ENCODE measurements around the gene BSPRY. TPM values are rescaled to one million over a fixed set of nuclear protein-coding genes. Genes with fewer than 3 reads are reported as not detected.

Gene BSPRY
- total and polyA plus RNA-seq, 2 donors (not counting 1 experiment from before 2014, with no cell fraction given): not detected

DNA sequence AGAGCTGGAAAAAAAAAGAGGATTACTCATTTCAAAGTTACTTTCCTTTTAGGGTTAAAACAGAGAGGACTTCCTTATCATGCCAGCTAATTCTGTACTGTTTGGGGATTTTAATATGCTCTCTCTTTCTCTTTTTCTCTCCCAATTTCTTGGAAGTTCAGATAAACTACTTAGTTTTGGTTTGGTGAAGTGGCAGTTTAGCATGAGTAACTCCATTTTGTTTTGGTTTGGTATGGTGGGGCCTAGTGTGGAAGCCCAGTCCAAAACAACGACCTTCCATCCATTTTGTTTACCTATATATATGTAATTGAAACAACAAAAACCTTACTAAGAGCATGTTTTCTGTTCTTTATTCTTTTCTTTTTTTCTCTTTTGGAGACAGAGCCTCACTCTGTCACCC lies 3.7 kb upstream of the BSPRY start:
- Histone ChIP-seq H3K4me3 (replicated peaks in 1 of 4; ENCODE audit: control extremely low read depth in 1 of 4, insufficient read depth in 1 of 4, low read depth in 3 of 4, low read length in 4 of 4) (no peak overlapping the region), H2AFZ (ENCODE audit: low read length) (no peak overlapping the region), H3K27me3 (ENCODE audit: control insufficient read depth, insufficient read depth, low read length) (peaks cover 14% of the 10 kb centered on the region), H3K9me3 (ENCODE audit: control insufficient read depth, insufficient read depth, low read depth, low read length) (no peaks in the 10 kb centered on the region), H3K27ac (ENCODE audit: insufficient read depth, low read length) (no peak overlapping the region), H3K4me1 (ENCODE audit: control insufficient read depth, extremely low read depth, insufficient read depth, low read length) (no peaks in the 10 kb centered on the region), H4K20me1 (ENCODE audit: control insufficient read depth, extremely low read depth, insufficient read depth, low read length) (no peaks in the 10 kb centered on the region), H3K9ac (ENCODE audit: insufficient read depth, low read length) (no peak overlapping the region), H3K36me3 (ENCODE audit: control insufficient read depth, insufficient read depth, low read length) (no peaks in the 10 kb centered on the region), H3K4me2 (ENCODE audit: extremely low read depth, insufficient read depth, low read length) (no peak overlapping the region), H3K79me2 (ENCODE audit: control insufficient read depth, insufficient read depth, low read length) (no peaks in the 10 kb centered on the region)
- no peak for DNase-seq (ENCODE audit: low read depth in 2 of 2)
- TF ChIP-seq, protein P1, sequence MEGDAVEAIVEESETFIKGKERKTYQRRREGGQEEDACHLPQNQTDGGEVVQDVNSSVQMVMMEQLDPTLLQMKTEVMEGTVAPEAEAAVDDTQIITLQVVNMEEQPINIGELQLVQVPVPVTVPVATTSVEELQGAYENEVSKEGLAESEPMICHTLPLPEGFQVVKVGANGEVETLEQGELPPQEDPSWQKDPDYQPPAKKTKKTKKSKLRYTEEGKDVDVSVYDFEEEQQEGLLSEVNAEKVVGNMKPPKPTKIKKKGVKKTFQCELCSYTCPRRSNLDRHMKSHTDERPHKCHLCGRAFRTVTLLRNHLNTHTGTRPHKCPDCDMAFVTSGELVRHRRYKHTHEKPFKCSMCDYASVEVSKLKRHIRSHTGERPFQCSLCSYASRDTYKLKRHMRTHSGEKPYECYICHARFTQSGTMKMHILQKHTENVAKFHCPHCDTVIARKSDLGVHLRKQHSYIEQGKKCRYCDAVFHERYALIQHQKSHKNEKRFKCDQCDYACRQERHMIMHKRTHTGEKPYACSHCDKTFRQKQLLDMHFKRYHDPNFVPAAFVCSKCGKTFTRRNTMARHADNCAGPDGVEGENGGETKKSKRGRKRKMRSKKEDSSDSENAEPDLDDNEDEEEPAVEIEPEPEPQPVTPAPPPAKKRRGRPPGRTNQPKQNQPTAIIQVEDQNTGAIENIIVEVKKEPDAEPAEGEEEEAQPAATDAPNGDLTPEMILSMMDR (conservative IDR thresholded peaks at IDR 0.05 in 1 of 2, IDR thresholded peaks at IDR 0.05 in 1 of 2; ENCODE audit: low read depth in 1 of 2, low read length in 2 of 2): no peak
- TF ChIP-seq EZH2 (IDR thresholded peaks at IDR 0.05; ENCODE audit: low read length, missing control alignments): no peak

DNA sequence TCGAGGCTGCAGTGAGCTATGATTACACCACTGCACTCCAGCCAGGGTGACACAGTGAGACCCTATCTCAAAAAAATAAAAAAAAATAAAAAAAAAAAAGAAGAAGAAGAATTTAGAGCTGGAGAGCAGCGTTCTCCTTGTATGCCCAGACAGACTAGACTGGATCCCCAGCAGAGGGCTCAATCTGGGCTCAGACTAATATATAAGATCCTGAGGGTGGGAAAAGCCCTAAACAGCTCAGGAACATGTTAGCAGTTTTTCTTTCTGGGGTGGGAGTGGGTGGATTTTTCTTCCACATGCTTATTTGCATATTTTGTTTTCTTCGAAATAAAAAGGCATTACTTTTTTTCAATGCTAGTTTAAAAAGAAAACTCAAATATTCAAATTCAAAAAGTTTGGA lies 904 bp upstream of the BSPRY start:
- H3K9me3 ChIP-seq (ENCODE audit: control insufficient read depth, insufficient read depth, low read depth, low read length): no peaks in the 10 kb centered on the region
- DNase-seq (ENCODE audit: low read depth in 2 of 2): no peak
- H3K4me2 ChIP-seq (ENCODE audit: extremely low read depth, insufficient read depth, low read length): no peak overlapping the region
- H3K4me3 ChIP-seq (replicated peaks in 1 of 4; ENCODE audit: control extremely low read depth in 1 of 4, insufficient read depth in 1 of 4, low read depth in 3 of 4, low read length in 4 of 4): no peak overlapping the region
- no peak overlapping the region for H3K9ac ChIP-seq (ENCODE audit: insufficient read depth, low read length)
- H3K4me1 ChIP-seq (ENCODE audit: control insufficient read depth, extremely low read depth, insufficient read depth, low read length): no peaks in the 10 kb centered on the region
- peaks cover 26% of the 10 kb centered on the region for H3K27me3 ChIP-seq (ENCODE audit: control insufficient read depth, insufficient read depth, low read length)
- no peak overlapping the region for H2AFZ ChIP-seq (ENCODE audit: low read length)
- TF ChIP-seq, protein P1 (conservative IDR thresholded peaks at IDR 0.05 in 1 of 2, IDR thresholded peaks at IDR 0.05 in 1 of 2; ENCODE audit: low read depth in 1 of 2, low read length in 2 of 2): no peak
- TF ChIP-seq EZH2 (IDR thresholded peaks at IDR 0.05; ENCODE audit: low read length, missing control alignments): no peak
- H3K27ac ChIP-seq (ENCODE audit: insufficient read depth, low read length): no peak overlapping the region
- no peaks in the 10 kb centered on the region for H3K36me3 ChIP-seq (ENCODE audit: control insufficient read depth, insufficient read depth, low read length)
- no peaks in the 10 kb centered on the region for H3K79me2 ChIP-seq (ENCODE audit: control insufficient read depth, insufficient read depth, low read length)
- no peaks in the 10 kb centered on the region for H4K20me1 ChIP-seq (ENCODE audit: control insufficient read depth, extremely low read depth, insufficient read depth, low read length)

DNA sequence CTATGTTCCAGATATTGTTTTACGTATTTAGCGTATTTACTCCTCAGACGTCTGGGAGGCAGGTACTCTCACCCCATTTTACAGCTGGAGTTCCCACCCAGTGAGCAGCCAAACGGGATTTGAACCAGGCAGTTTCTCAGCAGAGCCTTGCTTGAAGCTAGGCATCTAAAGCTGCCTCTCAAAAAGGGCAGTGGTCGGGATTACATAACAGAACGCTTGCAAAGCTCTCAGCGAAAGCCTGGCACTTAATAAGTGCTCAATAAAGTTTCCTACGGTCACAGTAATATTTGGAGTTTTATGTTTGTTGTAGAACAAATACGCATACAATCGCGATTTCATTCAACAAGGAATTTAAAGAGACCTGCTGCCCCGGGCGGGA lies 286 bp upstream of the BSPRY start:
- Histone ChIP-seq H3K27me3 (ENCODE audit: control insufficient read depth, insufficient read depth, low read length) (peaks cover 30% of the 10 kb centered on the region), H3K9me3 (ENCODE audit: control insufficient read depth, insufficient read depth, low read depth, low read length) (no peaks in the 10 kb centered on the region), H3K27ac (ENCODE audit: insufficient read depth, low read length) (no peak overlapping the region), H3K9ac (ENCODE audit: insufficient read depth, low read length) (no peak overlapping the region), H3K4me3 (replicated peaks in 1 of 4; ENCODE audit: control extremely low read depth in 1 of 4, insufficient read depth in 1 of 4, low read depth in 3 of 4, low read length in 4 of 4) (no peak overlapping the region), H3K79me2 (ENCODE audit: control insufficient read depth, insufficient read depth, low read length) (no peaks in the 10 kb centered on the region), H2AFZ (ENCODE audit: low read length) (no peak overlapping the region), H3K4me1 (ENCODE audit: control insufficient read depth, extremely low read depth, insufficient read depth, low read length) (no peaks in the 10 kb centered on the region), H4K20me1 (ENCODE audit: control insufficient read depth, extremely low read depth, insufficient read depth, low read length) (no peaks in the 10 kb centered on the region), H3K4me2 (ENCODE audit: extremely low read depth, insufficient read depth, low read length) (no peak overlapping the region), H3K36me3 (ENCODE audit: control insufficient read depth, insufficient read depth, low read length) (no peaks in the 10 kb centered on the region)
- no peak for DNase-seq (ENCODE audit: low read depth in 2 of 2)
- peak; percentile 64 for TF ChIP-seq EZH2 (IDR thresholded peaks at IDR 0.05; ENCODE audit: low read length, missing control alignments)
- TF ChIP-seq, protein P1 (conservative IDR thresholded peaks at IDR 0.05 in 1 of 2, IDR thresholded peaks at IDR 0.05 in 1 of 2; ENCODE audit: low read depth in 1 of 2, low read length in 2 of 2): no peak
